OCI-LY7 (cell line): ENCODE results near the gene FREM3.

Source experiments
- EZH2phosphoT487 ChIP-seq: fragments of 200-600 bp; sonication (generic); IDR thresholded peaks from 2 replicates; pipeline ENCODE4 v1.6.1; 2018; ENCODE audit warnings: low read depth, borderline replicate concordance, mild to moderate bottlenecking, mixed run types, antibody characterized with exemption, low read length, moderate library complexity, mixed read lengths
- TF ChIP-seq, protein P1 (sequence below): fragments of 200-600 bp; sonication (generic); conservative IDR thresholded peaks from 2 replicates; pipeline ENCODE4 v1.5.1; 2014; ENCODE audit warnings: mild to moderate bottlenecking, antibody characterized with exemption, low read length, moderate library complexity, mixed read lengths

DNA sequence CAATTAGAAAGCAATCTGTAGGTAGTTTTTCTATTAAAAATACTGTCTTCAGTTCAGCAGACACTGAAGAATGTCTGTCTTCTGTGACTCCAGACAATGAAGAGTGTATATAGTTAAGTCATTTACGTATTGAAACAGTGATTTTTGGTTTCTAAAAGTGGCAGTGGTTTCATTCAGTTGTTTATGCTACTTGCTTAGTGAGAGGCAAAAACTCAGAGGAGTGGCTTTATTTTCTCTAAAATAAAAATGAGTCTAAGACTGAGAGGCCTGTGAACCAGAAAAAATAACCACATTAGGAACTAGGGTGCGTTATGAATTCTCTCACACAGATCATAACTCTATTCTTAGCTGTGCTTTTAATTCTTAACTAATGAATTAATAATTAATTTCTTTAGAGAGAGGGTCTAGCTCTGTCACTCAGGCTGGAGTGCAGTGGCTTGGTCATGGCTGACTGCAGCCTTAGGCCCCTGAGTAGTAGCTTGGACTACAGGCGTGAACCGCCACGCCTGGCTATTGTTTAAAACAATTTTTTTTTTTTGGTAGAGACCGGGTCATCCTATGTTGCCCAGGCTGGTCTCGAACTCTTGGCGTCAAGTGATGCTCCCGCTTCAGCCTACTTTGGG, 31.4 kb downstream of the FREM3 start:
- TF ChIP-seq, protein P1, sequence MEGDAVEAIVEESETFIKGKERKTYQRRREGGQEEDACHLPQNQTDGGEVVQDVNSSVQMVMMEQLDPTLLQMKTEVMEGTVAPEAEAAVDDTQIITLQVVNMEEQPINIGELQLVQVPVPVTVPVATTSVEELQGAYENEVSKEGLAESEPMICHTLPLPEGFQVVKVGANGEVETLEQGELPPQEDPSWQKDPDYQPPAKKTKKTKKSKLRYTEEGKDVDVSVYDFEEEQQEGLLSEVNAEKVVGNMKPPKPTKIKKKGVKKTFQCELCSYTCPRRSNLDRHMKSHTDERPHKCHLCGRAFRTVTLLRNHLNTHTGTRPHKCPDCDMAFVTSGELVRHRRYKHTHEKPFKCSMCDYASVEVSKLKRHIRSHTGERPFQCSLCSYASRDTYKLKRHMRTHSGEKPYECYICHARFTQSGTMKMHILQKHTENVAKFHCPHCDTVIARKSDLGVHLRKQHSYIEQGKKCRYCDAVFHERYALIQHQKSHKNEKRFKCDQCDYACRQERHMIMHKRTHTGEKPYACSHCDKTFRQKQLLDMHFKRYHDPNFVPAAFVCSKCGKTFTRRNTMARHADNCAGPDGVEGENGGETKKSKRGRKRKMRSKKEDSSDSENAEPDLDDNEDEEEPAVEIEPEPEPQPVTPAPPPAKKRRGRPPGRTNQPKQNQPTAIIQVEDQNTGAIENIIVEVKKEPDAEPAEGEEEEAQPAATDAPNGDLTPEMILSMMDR = no peak
- no peak for TF ChIP-seq EZH2phosphoT487
